Stomach (tissue), 4 donors: ENCODE measurements around the gene SPEG.

ENCODE experiments used
- POLR2A ChIP-seq, 4 donors: fragments of 450-650 bp; IDR thresholded peaks; one replicate each; pipeline ENCODE4 v1.6.1; 2016; ENCODE audit warnings: antibody characterized with exemption in 4 of 4, control low read depth in 2 of 4, mild to moderate bottlenecking in 1 of 4, moderate library complexity in 1 of 4
- POLR2AphosphoS5 ChIP-seq, 3 donors: sonication (generic); formaldehyde crosslinking; IDR thresholded peaks; one replicate each; pipeline ENCODE4 v1.6.1; 2016; ENCODE audit warnings: antibody characterized with exemption in 3 of 3
- TF ChIP-seq, protein P1 (sequence below), 7 experiments: fragments of 450-650 bp in 4 of 7; fragments of 200-600 bp in 3 of 7; sonication (generic) in 3 of 7; IDR thresholded peaks; one replicate each; pipeline ENCODE4 v1.5.1; 2016 to 2019; ENCODE audit warnings: antibody characterized with exemption in 7 of 7, control low read depth in 2 of 7, mild to moderate bottlenecking in 1 of 7

DNA sequence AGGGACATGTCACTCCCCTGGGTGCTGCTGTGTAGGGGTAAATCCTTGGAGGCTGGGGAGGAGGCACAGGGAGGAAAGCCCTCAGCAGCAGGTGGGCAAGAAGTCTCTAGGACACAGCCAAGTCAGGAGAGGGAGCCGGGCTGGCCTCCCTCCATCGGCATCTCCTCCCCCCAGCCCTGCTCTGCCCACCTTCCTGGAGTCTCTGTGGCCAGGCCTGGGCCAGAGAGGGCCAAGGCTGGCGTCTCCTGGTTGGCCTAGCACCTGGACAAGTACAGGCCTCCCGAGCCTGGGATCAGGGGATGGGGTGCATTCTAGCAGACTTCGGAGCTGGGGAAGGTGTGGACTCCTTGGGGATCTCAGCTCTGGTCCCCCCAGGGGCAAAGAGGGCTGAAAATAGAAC lies 1.8 kb downstream of the SPEG start:
- TF ChIP-seq, protein P1, sequence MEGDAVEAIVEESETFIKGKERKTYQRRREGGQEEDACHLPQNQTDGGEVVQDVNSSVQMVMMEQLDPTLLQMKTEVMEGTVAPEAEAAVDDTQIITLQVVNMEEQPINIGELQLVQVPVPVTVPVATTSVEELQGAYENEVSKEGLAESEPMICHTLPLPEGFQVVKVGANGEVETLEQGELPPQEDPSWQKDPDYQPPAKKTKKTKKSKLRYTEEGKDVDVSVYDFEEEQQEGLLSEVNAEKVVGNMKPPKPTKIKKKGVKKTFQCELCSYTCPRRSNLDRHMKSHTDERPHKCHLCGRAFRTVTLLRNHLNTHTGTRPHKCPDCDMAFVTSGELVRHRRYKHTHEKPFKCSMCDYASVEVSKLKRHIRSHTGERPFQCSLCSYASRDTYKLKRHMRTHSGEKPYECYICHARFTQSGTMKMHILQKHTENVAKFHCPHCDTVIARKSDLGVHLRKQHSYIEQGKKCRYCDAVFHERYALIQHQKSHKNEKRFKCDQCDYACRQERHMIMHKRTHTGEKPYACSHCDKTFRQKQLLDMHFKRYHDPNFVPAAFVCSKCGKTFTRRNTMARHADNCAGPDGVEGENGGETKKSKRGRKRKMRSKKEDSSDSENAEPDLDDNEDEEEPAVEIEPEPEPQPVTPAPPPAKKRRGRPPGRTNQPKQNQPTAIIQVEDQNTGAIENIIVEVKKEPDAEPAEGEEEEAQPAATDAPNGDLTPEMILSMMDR (IDR thresholded peaks at IDR 0.05): no peak
- TF ChIP-seq POLR2A (IDR thresholded peaks at IDR 0.05) (no peak), POLR2AphosphoS5 (IDR thresholded peaks at IDR 0.05) (no peak)
